ENCODE measurements around the gene TMEM52.
A peak's percentile ranks its signal among the peaks of the same experiment; 100 is the strongest.

Gene TMEM52

DNA sequence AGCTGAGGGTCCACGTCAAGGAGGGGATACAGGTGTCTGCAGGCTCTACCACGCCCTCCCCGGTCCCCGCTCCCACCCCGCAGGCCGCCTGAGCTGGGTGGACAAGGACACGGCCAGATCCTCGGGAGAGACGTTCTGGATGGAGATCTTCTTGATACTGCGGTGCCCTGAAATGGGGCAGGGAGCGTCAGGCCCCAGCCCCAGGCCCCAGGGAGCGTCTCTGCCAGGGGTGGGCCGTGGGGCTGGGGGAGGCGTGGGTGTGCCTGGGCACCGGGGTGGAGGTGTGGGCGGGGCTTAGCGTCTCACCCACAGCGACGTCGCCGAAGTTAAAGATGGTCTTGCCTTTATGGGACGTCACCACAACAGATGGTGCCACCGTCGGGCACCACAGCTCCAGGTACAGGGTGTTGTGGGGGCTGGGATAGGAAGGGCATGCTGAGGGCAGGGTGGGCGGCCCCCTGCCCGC is 7.3 kb upstream of the TMEM52 start:
- DNase-seq: no peak

DNA sequence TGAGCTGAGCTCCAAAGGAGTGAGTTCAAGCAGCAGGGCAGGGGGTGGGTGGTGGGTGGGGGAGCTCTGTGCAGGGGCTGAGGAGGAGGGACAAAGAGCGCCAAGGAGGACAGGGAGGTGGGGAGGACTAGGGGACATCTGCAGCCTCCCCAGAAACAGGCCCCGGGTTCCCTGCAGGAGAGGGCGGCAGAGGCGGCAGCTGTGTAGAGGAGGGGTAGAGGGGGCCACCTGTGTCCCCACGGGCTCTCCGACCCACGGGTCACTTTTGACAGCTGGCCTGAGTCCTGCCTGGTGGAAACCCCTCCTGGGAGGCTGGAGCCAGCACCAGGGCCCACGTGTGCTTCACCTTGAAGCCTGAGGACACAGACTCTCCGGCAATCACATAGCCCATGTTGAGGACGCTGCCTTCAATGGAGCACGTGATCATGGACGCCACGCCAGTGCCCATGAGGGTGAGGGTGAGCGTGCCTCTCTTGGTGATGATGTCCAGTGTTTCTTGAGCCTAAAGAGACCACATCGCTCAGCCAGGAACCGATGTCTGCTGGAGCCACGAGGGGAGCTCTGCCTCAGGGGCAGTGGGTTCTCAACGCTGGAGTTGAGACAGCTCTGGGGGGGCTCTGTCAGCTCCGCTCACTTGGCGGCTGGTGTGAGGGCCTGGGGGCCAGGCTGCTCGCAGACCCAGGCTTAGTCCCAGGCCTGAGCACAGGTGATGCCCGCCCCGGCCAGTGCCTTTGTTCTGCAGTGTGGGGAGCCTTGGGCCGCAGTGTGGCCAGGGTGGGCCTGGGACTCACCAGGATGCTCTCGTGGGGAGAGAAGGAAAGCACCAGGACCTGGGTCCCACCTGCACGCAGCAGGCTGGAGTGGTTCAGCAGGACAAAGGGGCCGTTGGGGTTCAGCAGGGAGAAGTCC is 6.6 kb upstream of the TMEM52 start:
- no peak for DNase-seq

DNA sequence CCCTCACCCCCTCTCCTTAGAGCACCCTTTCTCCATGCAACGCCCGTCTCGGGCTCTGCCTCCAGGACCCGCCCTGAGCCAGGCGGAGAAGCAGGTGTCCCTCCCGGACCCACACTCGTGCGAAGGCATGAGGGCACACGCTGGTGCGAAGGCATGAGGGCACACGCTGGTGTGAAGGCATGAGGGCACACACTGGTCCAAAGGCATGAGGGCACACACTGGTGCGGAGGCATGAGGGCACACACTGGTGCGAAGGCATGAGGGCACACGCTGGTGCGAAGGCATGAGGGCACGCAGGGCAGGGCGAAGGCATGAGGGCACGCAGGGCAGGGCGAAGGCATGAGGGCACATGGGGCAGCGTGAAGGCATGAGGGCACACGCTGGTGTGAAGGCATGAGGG is 5.8 kb upstream of the TMEM52 start:
- DNase-seq: no peak

DNA sequence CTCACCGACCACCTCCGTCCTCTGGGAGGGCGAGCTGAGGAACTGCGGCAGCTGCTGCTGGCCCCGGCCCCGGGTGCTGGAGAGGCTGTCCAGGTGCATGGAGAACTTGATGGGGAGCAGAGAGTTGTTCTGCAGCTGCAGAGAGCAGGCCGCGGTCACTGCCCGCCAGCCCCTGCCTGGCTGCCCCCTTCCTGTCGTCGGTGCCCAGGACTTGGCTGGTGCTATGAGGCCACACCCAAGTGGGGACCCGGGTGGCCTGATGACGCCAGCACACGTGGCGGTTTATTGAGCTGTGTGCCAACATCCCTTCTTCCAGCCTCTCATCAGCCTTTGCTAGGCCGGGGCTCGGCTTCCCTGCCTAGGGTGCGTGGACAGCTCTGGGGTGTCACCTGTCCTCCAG is 5.3 kb upstream of the TMEM52 start:
- DNase-seq: no peak

DNA sequence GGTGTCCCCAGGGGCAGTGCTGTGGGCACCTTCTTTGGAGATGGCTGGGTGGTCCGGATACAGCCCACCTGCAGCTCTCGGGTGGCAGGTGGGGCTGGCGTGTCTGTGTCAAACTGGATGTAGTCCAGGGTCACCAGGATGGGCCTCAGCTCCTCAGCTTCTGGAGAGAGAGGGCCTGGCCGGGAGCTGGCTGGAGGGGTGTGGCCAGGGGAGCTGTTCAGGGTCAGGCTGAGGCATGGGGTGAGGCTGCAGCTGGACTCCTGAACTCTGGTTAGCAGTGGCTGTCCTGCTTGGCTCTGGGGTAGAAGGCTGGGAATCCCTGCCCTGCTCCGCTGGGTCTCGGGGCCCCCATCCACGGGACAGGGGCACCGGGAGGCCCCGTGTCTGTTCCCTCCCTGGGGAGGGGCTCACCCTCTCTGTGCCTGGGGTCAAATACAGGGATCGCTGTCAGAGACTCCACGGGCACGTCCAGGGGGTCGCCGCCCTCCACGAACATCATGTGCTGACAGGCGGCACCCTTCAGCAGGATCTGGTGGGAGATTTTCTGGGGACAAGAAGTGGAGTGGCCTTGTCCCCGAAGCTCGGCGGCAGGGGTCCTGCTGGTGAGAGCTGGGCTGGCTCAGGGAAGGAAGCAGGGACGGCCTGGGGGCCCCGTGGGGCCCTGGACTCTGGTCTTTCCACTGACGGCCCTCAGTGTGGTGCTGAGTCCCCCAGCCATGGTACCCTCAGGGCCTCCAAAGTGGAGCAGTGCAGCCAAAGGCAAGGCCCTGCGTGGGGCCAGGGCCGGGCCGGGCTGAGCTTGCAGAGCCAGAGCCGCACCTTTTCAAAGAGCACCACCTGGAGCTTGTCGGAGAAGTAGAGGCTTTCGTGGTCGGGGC is 4.1 kb upstream of the TMEM52 start:
- no peak for DNase-seq

DNA sequence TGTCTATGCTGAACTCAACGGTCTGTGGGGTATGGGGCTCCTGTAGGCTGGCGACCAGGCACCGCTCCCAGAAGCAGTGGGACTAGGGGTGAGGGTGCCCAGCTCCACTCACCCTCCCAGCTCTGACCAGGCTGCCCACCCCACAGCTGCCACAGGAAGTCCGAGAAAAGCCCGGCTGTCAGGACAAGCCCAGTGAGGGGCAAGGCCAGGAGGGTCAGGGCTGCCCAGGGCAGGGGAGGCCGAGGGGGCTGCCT is 3.5 kb upstream of the TMEM52 start:
- DNase-seq: no peak

DNA sequence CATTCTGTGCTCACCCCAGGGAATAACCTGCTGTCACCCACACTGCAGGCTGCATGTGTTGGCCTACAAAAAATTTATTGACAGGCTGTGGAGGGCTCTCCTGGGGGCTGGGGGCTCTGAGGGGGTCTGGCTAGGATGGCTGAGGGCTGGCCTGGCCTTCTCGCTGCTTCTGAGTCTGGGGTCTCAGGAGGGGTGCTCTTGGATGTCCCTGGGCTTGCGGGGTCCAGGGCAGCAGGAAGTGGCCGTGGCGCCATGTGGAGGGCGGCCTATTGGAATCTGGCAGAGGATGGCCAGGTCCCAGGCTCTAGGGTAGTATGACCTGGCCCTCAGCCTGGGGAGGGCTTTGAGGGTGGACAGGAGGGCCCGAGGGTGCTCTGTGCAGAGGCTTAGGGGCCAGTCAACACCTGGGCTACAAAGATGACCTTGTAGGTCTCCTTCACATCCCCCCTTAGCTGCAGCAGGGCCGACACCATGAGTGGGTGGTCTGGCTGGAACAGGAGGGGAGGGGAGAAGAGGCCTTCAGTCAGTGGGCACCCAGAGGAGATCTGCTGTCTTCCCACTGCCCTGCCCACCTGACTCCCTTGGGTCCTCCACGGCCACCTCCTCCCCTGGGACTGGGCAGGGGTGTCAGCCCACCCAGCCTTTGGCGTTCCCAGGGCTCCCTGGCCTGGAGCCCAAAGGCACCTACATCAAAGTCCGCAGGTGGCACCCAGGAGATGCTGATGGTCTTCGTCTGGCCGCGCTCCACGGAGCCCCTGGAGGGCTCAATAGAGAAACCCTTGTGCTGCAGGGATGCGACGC is 3.0 kb upstream of the TMEM52 start:
- DNase-seq: no peak

DNA sequence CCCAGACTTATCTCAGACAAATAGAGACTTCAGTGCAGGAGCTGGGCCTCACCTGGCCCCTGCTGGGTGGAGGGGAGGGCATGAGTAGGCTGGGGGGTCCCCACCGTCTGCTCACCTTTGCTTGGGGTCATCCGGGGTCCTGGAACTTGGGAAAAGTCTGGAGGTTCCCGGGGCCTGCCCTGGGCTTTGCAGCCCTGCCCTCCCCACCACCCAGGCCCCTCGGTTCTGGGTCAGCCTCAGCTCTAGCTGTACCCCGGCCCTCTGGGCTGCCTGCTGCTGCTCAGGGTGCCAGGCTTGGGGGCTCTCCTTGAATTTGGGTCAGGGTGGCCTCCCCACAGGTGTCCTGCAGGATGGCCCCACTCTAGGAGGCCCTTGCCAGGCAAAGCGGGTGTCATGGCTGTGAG is 2.4 kb upstream of the TMEM52 start:
- no peak for DNase-seq

DNA sequence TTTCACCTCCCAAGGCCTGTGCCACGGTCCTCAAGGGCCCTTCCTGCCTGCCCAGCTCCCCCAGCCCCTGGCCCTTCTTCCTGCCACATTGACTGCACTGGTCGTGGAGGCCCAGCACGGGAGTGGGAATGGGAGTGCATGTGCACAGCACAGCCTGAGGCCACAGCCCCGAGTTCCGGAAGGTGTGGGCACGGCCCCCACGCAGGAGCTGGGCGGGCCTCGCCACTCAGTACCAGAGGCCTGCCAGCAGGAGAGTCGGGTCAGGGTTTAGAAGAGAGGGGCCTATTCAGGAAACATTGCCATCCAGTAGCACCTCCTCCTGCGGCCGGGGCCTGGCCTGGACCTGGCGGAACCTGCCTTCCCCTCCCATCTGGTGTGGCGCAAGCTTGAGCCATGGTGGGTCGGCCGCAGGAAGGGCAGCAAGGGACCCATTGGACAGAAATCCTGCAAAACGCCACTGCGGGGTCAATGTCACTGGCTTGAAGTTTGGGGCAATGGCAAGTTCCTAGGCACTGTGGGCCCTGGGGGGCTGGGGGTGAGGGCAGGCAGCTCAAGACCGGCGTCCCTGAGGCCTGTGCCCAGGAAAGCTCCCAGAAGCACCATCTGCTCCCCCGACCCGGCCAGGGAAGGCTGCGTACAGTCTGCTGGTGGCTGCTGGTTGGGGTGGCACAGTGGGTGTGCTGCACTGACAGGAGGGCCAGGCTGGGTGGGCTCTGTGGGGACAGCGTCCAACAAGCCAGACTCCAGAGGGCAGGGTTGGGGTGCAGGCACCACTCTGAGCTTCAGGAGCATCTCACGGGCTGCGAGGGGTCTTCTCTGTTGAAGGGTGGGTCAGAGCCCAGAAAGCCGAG is 1.8 kb upstream of the TMEM52 start:
- DNase-seq: no peak

DNA sequence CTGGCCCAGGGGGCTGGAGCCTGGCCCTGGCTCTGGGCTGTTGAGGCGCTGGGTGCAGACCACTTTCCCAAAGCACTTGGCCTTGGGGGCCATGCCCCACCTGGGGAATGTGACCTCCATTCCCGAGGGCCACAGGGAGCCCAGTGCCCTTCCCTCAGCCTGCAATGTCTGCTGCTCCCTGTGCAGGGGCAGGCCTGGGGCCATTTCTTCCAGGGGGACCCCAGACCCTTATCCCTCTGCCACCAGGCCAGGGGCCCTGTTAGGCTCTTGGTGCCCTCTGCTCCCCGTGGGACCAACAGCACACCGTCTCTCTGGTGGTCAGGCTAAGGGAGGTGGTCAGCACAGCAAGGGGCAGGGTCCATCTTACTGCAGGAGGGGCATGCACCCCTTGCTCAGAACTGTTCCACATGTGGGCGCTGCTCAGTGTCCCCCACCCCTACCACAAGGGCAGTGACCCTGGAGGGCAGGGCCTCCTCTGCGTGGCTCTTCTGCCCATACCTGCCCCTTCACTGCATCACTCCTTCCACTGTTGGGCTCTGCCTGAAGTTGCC is 1.1 kb upstream of the TMEM52 start:
- no peak for DNase-seq

DNA sequence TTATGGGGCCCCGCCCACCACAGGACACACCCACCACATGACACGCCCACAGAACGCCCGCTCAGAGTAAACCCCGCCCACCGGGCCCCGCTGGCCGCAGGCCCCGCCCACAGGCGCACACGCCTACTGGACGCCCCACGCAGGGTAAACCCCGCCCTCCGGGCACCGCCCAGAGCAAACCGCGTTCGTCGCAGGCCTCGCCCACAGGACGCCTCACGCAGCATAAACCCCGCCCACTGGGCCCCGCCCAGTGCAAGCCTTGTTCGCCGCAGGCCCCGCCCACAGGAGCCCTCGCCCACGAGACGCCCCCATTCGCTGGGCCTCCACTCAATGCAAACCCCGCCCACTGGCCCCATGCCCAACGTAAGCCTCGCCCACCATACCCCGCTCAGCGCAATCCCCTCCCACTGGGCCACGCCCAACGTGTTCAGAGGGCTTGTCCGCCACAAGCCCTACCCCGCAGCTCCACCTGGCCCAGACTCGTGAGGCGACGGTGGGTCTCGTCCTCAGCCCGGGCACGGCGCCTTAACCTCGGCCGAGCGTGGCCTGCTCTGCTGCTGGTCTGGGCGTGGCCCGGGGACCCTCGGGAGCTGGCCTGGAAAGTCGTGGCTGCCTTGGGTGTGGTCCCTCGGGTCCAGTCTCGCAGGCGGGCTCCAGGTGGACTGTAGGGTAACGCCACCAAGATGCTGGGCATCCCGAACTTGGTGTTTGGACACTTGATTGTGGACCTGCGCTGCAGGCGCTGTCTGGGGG is 401 bp upstream of the TMEM52 start:
- DNase-seq: peak; percentile 98

DNA sequence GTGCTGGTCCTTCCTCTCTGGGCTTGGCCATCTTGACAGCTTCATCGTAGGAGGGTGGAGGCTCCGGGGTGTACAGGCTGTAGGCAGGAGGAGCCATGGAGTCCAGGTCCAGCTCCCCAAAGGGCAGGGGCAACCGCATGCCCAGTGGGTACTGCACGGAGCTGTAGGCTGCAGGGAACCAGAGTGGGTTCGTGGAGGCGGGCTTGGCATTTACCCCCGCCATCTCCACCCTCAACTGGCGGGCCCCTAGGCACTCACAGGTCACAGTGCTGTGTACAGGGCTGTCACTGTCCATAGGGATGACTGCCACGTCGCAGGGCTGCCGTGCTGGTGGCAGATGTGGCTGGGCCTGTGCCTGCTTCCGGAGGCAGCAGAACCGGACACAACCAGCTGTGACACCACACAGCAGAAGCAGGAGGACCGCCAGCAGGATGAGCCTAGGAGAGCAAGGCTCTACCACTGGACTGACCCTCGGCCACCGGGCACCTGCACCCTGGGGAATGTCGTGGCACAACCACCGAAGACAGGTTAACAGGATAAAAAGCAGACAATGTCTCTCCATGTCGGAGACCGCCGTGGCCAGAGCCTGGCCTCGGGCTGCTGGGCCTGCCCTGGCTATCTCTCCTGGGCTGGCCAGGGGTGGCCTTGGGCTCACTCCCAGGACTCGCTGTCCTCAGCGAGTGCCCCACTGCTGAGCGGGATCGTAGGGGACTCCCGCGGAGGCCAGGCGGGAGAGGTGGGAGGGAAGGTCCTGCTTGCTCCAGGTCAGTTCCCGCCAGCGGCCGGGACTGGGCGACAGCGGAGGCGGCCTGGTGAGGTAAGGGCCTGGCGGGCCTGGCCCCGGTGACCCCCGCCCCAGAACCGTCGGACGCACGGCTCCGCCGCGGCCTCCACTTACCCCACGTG is 831 bp downstream of the TMEM52 start:
- no peak for DNase-seq

DNA sequence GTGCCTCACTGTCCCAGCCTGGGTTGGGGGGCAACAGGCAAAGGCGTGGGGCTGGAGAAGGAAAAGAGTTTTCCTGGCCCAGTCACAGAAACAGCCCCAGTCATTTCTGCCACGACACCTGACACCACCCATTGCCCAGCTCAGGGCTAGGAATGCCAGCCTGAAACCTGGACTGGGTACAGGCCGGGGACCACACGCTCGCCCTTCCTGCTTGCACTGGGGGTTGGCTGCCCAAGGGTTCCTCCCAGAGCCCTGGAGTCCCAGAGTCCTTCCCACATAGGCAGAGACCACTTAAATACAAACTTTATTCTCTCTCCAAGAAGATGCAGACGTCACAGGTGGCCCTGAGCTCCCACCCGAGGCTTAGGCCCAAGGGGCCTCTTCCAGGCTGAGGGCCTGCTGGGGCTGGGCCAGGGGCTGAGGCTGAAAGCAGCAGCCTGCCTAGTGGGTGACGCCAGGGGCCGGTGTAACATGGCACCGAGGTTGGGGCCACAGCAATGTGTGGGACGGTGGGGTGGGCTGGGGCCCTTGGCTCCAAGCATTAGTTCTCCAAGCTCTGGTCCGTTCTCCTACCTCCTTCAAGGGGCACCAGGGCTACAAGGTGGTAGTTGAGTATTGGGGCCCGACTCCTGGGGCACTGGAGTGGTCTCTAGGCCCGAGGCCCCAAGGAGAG is 1.6 kb downstream of the TMEM52 start:
- DNase-seq: no peak

DNA sequence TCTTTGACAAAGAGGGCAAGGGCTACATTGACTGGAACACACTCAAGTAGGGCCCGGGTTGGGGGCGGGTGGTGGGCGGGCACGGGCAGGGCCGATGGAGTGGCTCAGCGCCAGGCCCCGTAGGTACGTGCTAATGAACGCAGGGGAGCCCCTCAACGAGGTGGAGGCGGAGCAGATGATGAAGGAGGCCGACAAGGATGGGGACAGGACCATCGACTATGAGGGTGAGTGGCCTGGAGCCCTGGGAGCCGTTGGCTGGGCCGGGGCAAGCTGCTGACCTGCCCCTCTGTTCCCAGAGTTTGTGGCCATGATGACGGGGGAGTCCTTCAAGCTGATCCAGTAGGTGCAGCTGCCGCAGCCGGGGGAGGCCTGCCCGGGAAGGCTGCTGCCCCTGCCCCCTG is 2.2 kb downstream of the TMEM52 start:
- no peak for DNase-seq

DNA sequence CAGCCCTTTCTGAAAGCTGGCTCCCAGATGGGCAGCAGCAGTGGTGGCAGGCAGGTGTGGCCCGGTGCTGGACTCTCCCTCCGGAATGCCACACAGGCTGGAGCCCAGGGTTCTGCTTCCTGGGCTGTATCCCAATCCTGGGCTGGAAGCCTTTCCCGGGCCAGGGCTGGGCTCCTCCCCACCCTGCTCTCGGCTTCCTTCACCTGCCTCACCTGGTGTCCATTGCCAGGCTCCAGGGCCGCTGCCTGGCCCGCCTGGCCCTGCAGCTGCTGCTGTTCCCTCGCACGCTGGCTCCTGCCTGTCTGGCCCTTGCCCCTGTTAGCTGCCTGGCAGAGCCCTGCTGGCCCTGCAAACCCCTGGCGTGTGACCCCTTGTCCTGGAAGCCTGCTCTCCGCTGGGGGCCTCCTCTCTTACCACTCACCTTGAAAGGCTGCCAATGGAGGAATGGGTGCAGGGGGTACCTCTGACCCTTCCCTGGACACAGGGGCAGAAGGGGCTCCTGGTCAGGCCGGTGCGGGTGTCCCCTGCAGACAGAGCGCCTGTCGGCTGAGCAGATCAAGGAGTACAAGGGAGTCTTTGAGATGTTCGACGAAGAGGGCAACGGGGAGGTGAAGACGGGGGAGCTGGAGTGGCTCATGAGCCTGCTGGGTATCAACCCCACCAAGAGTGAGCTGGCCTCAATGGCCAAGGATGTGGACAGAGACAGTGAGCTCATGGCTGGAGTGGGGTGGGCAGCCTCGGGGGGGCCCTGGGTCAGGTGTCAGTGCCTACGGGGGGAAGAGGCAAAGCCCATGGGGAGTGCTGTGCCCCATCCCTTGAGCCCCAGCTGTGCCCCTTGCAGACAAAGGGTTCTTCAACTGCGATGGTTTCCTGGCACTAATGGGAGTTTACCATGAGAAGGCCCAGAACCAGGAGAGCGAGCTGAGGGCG is 2.9 kb downstream of the TMEM52 start:
- no peak for DNase-seq

DNA sequence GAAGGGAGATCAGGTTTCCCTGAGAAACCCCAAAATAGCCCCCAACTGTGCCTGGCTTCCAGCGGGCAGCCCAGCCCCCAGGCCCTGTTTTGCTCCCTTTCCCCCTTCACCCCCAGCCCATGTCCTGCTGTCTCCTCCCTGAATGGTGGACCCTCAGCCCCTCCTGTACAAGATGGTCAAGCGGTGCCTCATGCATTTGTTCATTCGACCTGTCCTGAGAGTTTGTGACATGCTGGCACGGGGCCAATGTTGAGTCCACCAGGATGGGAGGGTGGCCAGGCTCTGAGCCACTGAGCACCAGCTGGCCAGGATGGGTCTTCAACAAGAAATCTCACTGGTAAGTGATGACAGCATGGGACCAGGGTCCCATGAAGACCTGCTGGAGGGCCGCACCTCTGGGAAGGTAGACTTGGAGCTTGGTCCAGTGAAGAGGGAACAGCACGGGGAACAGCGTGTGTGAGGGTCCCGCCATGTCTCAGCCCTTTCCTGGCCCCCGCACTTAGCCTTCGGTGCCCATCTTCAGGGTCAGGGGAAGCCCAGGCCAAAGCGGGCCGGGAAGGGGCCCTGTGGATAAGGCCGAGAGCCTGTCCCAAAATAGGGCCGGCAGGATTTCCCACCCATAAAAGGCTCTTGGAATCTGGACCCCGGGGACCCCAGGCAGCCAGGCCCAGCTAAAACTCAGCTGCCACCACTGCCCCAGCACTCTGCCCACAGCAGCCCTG is 3.9 kb downstream of the TMEM52 start, which contains the start of gene CALML6:
TSS of gene CALML6 (plus strand) at position 290 of the 722 bp plus-strand sequence. CDS start at position 311, 21 bp downstream.
- no peak for DNase-seq

All from hematopoietic multipotent progenitor cell treated with erythropoietin and hydrocortisone succinate and interleukin-3 and kit ligand, for 8 days (in vitro differentiated cells).